SU-DHL-6 (cell line): ENCODE results near the gene SLC25A38.

Experiments used
- H2AFZ ChIP-seq: fragments of 200-600 bp; sonication (generic); 2 replicates; pipeline ENCODE4 v1.6.1; 2014; ENCODE audit warnings: low read depth, mild to moderate bottlenecking, moderate library complexity, mixed read lengths, antibody characterized with exemption, low read length; ENCODE audit not compliant: severe bottlenecking
- H3F3A ChIP-seq: fragments of 200-600 bp; shearing (Covaris generic); 2 replicates; pipeline ENCODE4 v1.6.0; 2016; ENCODE audit warnings: antibody characterized with exemption, mild to moderate bottlenecking; ENCODE audit not compliant: insufficient read depth
- H3K27ac ChIP-seq: fragments of 200-600 bp; sonication (generic); 2 replicates; pipeline ENCODE4 v1.5.1; 2016; ENCODE audit warnings: low read depth, mild to moderate bottlenecking, low read length, moderate library complexity, mixed read lengths
- H3K27me3 ChIP-seq: fragments of 200-600 bp; sonication (generic), shearing (Covaris generic); 2 replicates; pipeline ENCODE4 v1.6.0; 2014; ENCODE audit warnings: mild to moderate bottlenecking, low read length
- H3K36me3 ChIP-seq: fragments of 200-600 bp; sonication (generic); 2 replicates; pipeline ENCODE4 v1.6.1; 2014; ENCODE audit warnings: mild to moderate bottlenecking, low read length, mixed read lengths
- H3K4me2 ChIP-seq: fragments of 300-600, 200-600 bp; shearing (Covaris generic), sonication (generic); 2 replicates; pipeline ENCODE4 v1.6.0; 2014; ENCODE audit warnings: low read length, low read depth, mild to moderate bottlenecking; ENCODE audit not compliant: poor library complexity, severe bottlenecking
- H3K4me3 ChIP-seq: fragments of 200-600 bp; sonication (generic); 2 replicates; pipeline ENCODE4 v1.5.1; 2014; ENCODE audit warnings: antibody characterized with exemption, low read length, mild to moderate bottlenecking, mixed read lengths; ENCODE audit not compliant: insufficient read depth, poor library complexity, severe bottlenecking
- H3K79me2 ChIP-seq: fragments of 200-600 bp; sonication (generic); 2 replicates; pipeline ENCODE4 v1.6.1; 2014; ENCODE audit warnings: mild to moderate bottlenecking, low read length, moderate library complexity; ENCODE audit not compliant: insufficient read depth
- H3K9ac ChIP-seq: fragments of 200-600 bp; sonication (generic); 2 replicates; pipeline ENCODE4 v1.7.0; 2014; ENCODE audit warnings: mild to moderate bottlenecking, low read length
- H3K9me2 ChIP-seq: fragments of 200-600 bp; sonication (generic); replicated peaks from 2 replicates; pipeline ENCODE4 v1.6.1; 2014; ENCODE audit warnings: low read length; ENCODE audit not compliant: insufficient read depth
- H3K9me3 ChIP-seq: fragments of 200-600 bp; sonication (generic); 2 replicates; pipeline ENCODE4 v1.6.1; 2014; ENCODE audit warnings: low read length, mixed read lengths; ENCODE audit not compliant: insufficient read depth
- H4K20me1 ChIP-seq: fragments of 200-600 bp; sonication (generic); 2 replicates; pipeline ENCODE4 v1.6.1; 2014; ENCODE audit warnings: low read depth, mild to moderate bottlenecking, antibody characterized with exemption, low read length, moderate library complexity, mixed read lengths
- EZH2phosphoT487 ChIP-seq: fragments of 200-600 bp; sonication (generic), shearing (Covaris generic); conservative IDR thresholded peaks from 2 replicates; pipeline ENCODE4 v1.6.1; 2018; ENCODE audit warnings: mild to moderate bottlenecking, antibody characterized with exemption, low read length, moderate library complexity, mixed read lengths
- TF ChIP-seq, protein P1 (sequence below): fragments of 200-600 bp; sonication (generic); IDR thresholded peaks from one replicate; pipeline ENCODE4 v1.5.1; 2017; ENCODE audit warnings: antibody characterized with exemption, mild to moderate bottlenecking, low read length, moderate library complexity; ENCODE audit not compliant: insufficient read depth, poor library complexity, severe bottlenecking

Gene SLC25A38, protein sequence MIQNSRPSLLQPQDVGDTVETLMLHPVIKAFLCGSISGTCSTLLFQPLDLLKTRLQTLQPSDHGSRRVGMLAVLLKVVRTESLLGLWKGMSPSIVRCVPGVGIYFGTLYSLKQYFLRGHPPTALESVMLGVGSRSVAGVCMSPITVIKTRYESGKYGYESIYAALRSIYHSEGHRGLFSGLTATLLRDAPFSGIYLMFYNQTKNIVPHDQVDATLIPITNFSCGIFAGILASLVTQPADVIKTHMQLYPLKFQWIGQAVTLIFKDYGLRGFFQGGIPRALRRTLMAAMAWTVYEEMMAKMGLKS

DNA sequence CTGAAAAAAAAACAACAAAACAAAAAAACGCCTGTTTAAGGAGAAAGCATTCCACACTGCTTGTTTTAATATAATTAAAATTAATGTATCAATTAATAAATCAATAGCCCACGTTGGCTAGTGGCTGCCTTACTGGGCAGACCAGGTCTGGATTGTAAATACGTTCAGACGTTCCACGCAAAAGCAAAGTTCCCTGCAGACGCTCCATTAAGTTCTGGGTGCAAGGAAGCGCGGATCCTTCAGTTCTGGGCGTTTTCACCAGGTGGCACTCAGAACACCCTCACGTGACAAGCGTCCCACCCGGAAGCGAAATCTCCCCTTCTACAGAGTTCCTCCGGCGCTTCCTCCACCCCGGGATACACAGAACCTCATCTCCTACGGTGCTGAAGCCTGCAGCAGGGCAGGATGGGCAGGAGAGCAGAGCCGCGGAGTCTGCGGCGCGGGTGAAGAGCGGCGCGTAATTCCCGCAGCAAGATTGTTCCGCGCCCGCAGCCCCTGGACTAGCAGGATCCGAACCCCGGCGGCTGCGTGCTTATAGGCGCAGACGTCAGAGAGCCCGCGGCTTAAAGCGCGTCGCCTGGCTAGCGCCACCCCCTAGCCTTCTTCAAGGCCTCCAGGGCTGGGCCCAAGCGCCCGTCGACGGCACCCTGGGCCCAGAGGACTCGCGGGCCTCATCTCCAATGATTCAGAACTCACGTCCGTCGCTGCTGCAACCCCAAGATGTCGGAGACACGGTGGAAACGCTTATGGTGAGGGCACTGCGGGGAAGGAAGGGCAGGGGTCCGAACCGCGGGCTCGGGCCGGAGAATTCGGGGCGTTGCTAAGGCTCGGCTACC lies at the start of gene SLC25A38:
Gene SLC25A38 (plus strand): TSS at position 326 of the 836 bp plus-strand sequence. CDS start 355 bp downstream, at position 681.
- H3K9ac ChIP-seq, result peak within 1 kb of the TSS; percentile 92

DNA sequence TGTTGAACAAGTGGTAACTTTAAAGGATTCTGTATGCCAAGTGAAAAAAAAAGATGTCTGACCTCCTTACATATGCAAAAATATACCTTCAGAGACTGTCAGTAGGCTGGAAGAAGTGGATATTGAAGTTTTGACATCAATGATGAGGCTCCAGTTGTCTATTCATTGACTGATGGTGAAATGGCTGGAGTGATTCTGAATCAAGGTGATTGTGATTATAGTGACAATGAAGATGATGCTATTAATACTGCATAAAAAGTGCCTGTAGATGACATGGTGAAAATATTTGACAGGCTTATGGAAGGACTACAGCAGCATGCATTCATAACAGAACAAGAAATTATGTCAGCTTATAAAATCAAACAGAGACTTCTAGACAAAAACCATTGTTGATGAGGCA lies 49.6 kb upstream of the SLC25A38 start:
- Histone ChIP-seq H3K4me2 (no peak overlapping the region), H3K79me2 (no peaks in the 10 kb centered on the region), H3K9me3 (no peaks in the 10 kb centered on the region), H4K20me1 (no peaks in the 10 kb centered on the region), H3K4me3 (no peak overlapping the region), H3F3A (no peaks in the 10 kb centered on the region), H3K27ac (no peak overlapping the region), H2AFZ (no peak overlapping the region), H3K9me2 (no peaks in the 10 kb centered on the region), H3K9ac (no peak overlapping the region), H3K27me3 (no peaks in the 10 kb centered on the region), H3K36me3 (no peaks in the 10 kb centered on the region)
- TF ChIP-seq EZH2phosphoT487, result no peak
- TF ChIP-seq, protein P1, sequence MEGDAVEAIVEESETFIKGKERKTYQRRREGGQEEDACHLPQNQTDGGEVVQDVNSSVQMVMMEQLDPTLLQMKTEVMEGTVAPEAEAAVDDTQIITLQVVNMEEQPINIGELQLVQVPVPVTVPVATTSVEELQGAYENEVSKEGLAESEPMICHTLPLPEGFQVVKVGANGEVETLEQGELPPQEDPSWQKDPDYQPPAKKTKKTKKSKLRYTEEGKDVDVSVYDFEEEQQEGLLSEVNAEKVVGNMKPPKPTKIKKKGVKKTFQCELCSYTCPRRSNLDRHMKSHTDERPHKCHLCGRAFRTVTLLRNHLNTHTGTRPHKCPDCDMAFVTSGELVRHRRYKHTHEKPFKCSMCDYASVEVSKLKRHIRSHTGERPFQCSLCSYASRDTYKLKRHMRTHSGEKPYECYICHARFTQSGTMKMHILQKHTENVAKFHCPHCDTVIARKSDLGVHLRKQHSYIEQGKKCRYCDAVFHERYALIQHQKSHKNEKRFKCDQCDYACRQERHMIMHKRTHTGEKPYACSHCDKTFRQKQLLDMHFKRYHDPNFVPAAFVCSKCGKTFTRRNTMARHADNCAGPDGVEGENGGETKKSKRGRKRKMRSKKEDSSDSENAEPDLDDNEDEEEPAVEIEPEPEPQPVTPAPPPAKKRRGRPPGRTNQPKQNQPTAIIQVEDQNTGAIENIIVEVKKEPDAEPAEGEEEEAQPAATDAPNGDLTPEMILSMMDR, result no peak

More for the DNA sequence above, at the start of gene SLC25A38:
- peak within 1 kb of the TSS; percentile 80 for H3K27ac ChIP-seq
- no peaks in the 10 kb centered on the region for H3K27me3 ChIP-seq
- H4K20me1 ChIP-seq, result peaks cover 16% of the 10 kb centered on the region
- TF ChIP-seq EZH2phosphoT487, result no peak
- TF ChIP-seq, protein P1, result no peak
- H3K9me2 ChIP-seq, result no peaks in the 10 kb centered on the region
- no peaks in the 10 kb centered on the region for H3K9me3 ChIP-seq
- H3K36me3 ChIP-seq, result no peaks in the 10 kb centered on the region
- no peaks in the 10 kb centered on the region for H3F3A ChIP-seq
- H3K4me3 ChIP-seq, result peak within 1 kb of the TSS; percentile 79
- peak within 1 kb of the TSS; percentile 98 for H3K4me2 ChIP-seq
- H3K79me2 ChIP-seq, result peaks cover 49% of the 10 kb centered on the region
- H2AFZ ChIP-seq, result peak within 1 kb of the TSS; percentile 88

DNA sequence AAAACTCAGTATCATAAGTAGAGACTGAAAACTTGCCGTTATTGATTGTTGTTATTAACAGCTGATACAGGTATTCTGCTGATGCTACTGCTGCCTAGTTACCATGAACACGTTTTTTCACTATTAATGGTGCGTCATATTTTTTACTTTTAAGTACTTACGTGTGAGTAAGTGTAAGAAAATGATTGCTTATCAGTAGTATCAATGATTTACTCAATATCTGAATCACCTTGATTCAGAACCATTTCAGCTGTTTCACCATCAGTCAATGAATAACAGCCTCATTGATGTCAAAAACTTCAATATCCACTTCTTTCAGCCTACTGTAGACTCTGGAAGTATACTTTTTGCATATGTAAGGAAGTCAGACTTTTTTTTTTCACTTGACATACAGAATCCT lies 49.0 kb upstream of the SLC25A38 start:
- no peaks in the 10 kb centered on the region for H3F3A ChIP-seq
- no peaks in the 10 kb centered on the region for H3K27me3 ChIP-seq
- no peaks in the 10 kb centered on the region for H3K36me3 ChIP-seq
- no peak overlapping the region for H3K9ac ChIP-seq
- TF ChIP-seq, protein P1, result no peak
- TF ChIP-seq EZH2phosphoT487, result no peak
- H3K27ac ChIP-seq, result no peak overlapping the region
- H3K9me3 ChIP-seq, result no peaks in the 10 kb centered on the region
- H3K79me2 ChIP-seq, result no peaks in the 10 kb centered on the region
- H3K4me2 ChIP-seq, result no peak overlapping the region
- no peaks in the 10 kb centered on the region for H4K20me1 ChIP-seq
- no peaks in the 10 kb centered on the region for H3K9me2 ChIP-seq
- H3K4me3 ChIP-seq, result no peak overlapping the region
- no peak overlapping the region for H2AFZ ChIP-seq
